Measurements from ENCODE around the gene C17orf113. TPM values are rescaled to one million over a fixed set of nuclear protein-coding genes. Genes with fewer than 3 reads are reported as not detected.
"Not testable (repeated sequence)": the region's sequence is repeated elsewhere in the genome, so short reads cannot be mapped to it uniquely, and the experiment has no call there.

The C17orf113 gene
- total RNA-seq, 1 experiment from 2014 or later, result 0.18 TPM

DNA sequence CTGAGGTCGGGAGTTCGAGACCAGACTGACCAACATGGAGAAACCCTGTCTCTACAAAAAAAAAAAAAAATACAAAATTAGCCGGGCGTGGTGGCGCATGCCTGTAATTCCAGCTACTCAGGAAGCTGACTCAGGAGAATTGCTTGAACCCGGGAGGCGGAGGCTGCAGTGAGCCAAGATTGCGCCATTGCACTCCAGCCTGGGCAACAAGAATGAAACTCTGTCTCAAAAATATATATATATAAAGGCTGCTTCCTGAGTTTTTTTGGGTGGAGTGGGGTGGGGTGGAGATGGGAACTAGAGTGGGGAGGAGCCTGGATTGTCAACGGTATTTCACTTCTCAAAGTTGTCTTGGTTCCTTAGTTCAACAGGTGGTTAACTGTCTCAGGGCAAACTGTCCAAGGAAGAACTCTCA lies 40.1 kb downstream of the C17orf113 start:
- peaks cover 36% of the 10 kb centered on the region for H3K36me3 ChIP-seq
- H3K27ac ChIP-seq; DNase-seq (ENCODE audit: low read depth in 1 of 2, low spot score in 2 of 2); H3K27me3 ChIP-seq (replicated peaks); H3K4me3 ChIP-seq; H3K4me1 ChIP-seq (replicated peaks); H3K9me3 ChIP-seq (replicated peaks): not testable (repeated sequence)

DNA sequence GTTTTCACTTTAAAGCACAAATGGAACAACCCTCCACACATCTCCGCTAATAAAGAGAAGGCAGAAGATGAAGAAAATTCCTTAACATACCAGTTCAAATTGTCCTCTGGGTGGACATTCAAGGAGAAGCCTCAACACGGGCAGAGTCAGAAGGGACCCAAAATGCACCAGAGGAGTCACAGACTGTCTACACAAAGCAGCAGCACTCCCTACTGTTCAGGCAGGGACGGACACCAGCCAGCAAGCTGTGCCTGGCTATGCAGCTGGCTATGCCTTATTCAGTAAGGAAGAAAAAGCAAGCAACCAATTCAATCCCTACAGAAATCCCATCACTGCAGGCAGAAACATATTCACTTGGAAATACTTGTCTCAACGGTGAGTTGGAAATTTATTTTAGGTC lies 41.2 kb downstream of the C17orf113 start:
- no peak overlapping the region for H3K27ac ChIP-seq
- DNase-seq (ENCODE audit: low read depth in 1 of 2, low spot score in 2 of 2), result no peak
- H3K4me3 ChIP-seq, result no peak overlapping the region
- no peaks in the 10 kb centered on the region for H3K27me3 ChIP-seq (replicated peaks)
- peaks cover 12% of the 10 kb centered on the region for H3K4me1 ChIP-seq (replicated peaks)
- 0 out of 2 replicates have a peak, but pooled peaks cover 2% of the 10 kb centered on the region for H3K9me3 ChIP-seq (replicated peaks)
- H3K36me3 ChIP-seq, result peaks cover 40% of the 10 kb centered on the region

DNA sequence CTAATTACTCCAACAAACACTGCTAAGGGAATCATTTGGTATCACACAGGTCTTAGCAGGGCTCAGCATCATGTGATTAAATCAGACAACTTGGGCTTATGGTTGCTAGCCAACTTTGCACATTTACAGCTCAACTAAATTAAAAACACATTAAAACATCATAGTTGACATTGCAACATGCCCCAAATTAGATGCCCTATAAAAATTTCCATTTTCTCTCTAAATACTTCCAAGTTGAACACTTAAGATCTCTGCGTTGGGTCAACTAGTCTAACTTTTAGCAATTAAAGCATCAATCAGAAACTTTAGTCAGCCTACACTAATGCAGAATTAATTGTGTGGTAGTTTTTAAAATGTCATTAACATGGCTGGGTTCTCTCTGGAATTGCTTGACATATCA lies 45.2 kb downstream of the C17orf113 start:
- Histone ChIP-seq H3K27ac (no peak overlapping the region), H3K9me3 (replicated peaks) (no peaks in the 10 kb centered on the region), H3K27me3 (replicated peaks) (no peaks in the 10 kb centered on the region), H3K4me1 (replicated peaks) (peaks cover 23% of the 10 kb centered on the region), H3K4me3 (no peak overlapping the region), H3K36me3 (peaks cover 61% of the 10 kb centered on the region)
- DNase-seq (ENCODE audit: low read depth in 1 of 2, low spot score in 2 of 2), result no peak

DNA sequence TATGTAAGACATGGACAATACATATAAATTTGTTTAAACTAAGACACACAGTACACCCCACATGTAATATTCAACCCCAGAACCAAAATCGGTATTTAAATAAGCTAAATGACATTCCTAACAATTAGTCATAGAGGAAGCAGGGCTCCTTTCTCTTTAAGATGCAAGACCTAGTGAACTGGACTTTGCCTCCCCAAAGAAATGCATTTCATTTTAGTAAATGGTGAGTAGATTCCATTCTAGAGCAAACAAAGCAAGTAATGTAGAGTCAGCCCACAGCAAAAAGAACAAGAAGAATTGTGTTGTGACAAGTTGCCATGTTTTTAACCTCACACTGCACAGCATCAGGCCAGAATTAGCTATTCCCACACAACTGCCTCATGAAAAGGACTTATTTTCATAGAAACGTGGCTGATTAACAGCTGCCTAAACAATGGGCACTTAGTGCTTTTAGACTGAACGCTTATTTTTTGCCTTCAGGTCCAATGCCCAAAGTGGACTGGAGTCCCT lies 47.6 kb downstream of the C17orf113 start:
- H3K4me1 ChIP-seq (replicated peaks), result peaks cover 23% of the 10 kb centered on the region
- H3K27ac ChIP-seq, result peak overlapping the region; percentile 62
- DNase-seq (ENCODE audit: low read depth in 1 of 2, low spot score in 2 of 2), result peak in 1 of 2 experiments; percentile 48
- no peaks in the 10 kb centered on the region for H3K9me3 ChIP-seq (replicated peaks)
- no peak overlapping the region for H3K4me3 ChIP-seq
- H3K36me3 ChIP-seq, result peaks cover 63% of the 10 kb centered on the region
- no peaks in the 10 kb centered on the region for H3K27me3 ChIP-seq (replicated peaks)

DNA sequence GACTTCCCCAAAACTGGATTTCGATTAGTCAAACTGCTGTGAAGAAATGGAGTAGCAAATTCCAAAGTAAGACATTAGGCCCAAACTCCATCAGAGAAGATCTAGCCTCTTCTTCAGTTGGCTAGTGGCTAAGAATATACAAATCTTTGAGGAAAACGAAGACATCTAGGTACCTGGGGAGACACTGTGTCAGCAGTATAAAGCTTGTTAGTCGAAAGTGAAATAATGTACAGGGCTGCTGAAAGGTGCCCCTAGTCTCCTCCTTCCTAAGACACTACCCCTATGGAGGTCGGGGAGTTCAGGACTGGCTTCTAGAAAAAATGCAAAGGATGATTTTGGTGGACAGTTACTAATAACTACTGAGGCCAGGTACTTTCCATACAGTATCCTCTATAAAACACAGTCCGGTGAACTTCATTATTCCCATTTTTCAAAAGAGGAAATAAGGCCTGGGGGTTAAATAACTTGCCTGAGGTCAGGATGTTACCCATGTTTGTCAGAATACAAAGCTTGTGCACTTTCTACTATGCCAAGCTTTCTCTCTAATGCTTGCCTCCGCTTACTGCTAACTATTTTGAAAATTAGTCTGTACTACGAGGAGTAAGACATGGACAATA lies 48.1 kb downstream of the C17orf113 start:
- Histone ChIP-seq H3K9me3 (replicated peaks) (no peaks in the 10 kb centered on the region), H3K4me3 (no peak overlapping the region), H3K4me1 (replicated peaks) (peaks cover 23% of the 10 kb centered on the region), H3K27me3 (replicated peaks) (no peaks in the 10 kb centered on the region), H3K27ac (peak overlapping the region; percentile 62), H3K36me3 (peaks cover 69% of the 10 kb centered on the region)
- no peak for DNase-seq (ENCODE audit: low read depth in 1 of 2, low spot score in 2 of 2)

DNA sequence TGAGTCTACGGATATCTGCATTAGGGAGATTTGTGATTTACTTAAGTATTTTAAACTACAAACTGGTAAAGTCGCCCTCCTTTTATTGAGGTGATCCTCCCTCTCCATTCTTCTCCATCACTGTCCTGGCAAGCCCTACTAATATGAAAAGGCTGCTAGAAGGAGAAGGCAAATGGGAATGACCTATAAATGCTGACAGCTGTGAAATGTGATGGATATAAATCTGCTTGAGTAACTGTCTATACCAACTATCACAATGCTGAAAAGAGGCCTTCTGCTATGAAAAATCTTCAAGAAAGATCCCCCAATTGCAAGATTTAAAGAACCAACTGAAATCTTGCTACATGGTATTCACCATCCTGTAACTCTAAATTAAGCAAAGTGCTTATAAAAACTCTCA lies 48.7 kb downstream of the C17orf113 start:
- H3K4me1 ChIP-seq (replicated peaks), result peaks cover 27% of the 10 kb centered on the region
- H3K27me3 ChIP-seq (replicated peaks), result no peaks in the 10 kb centered on the region
- peaks cover 74% of the 10 kb centered on the region for H3K36me3 ChIP-seq
- H3K27ac ChIP-seq, result peak overlapping the region; percentile 62; the same call in 1 of the 2 replicates
- no peaks in the 10 kb centered on the region for H3K9me3 ChIP-seq (replicated peaks)
- no peak for DNase-seq (ENCODE audit: low read depth in 1 of 2, low spot score in 2 of 2)
- no peak overlapping the region for H3K4me3 ChIP-seq

DNA sequence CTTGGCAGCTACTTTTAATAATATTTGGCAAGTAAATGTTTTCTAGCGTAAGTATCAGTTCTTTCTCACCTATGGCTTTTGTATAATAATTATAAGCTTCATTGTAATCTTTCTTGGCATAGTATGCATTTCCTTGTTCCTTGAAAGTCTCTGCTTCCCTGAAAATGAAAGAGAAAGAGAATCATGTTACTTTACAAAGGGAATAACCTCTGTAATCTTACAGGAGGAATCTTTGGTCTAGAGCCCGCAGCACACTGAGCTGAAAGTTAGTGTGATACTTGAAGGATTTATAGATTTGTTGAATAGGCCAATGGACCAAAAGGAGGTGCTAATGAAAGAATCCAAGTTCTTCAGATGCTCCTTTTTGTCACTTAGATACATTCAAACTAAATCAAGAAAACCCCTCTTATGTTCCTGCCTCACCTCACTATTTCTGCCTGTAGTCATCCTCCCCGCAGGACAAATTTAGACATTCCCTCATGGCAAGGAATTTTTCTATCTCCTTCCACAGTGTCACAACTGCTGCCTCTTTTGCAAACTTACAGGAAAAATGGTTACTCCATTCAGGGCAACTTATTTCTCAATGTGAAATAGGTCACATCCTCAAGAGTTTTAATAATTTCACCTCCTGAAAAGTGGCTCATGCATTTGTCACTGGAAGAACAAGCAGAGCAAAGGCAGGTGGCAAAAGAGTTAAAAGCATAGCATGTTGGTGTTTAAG lies 49.8 kb downstream of the C17orf113 start:
- H3K36me3 ChIP-seq, result peaks cover 86% of the 10 kb centered on the region
- no peak overlapping the region for H3K4me3 ChIP-seq
- no peak overlapping the region for H3K27ac ChIP-seq
- no peak for DNase-seq (ENCODE audit: low read depth in 1 of 2, low spot score in 2 of 2)
- H3K4me1 ChIP-seq (replicated peaks), result peaks cover 33% of the 10 kb centered on the region
- no peaks in the 10 kb centered on the region for H3K9me3 ChIP-seq (replicated peaks)
- no peaks in the 10 kb centered on the region for H3K27me3 ChIP-seq (replicated peaks)

DNA sequence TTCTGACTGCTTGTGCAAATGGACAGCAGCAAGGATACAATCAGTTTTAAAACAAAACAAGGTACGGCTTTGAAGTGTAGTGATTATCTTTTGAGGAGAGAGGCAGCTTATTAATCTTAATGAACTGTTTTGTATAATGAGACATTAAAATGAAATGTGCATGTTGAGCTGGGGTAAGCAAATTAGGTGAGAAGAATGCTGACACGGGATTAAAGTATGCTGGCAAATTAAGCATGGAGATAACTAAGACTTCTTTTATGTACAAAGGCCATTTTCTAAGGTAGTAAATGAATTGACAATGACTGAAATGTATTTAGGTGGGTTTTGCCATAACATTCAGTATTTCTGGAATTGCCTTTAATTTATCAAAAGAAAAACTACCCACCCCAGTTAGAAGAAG lies 51.9 kb downstream of the C17orf113 start:
- no peaks in the 10 kb centered on the region for H3K27me3 ChIP-seq (replicated peaks)
- H3K36me3 ChIP-seq, result peaks cover 93% of the 10 kb centered on the region
- H3K4me1 ChIP-seq (replicated peaks), result peaks cover 25% of the 10 kb centered on the region
- H3K4me3 ChIP-seq, result no peak overlapping the region
- no peaks in the 10 kb centered on the region for H3K9me3 ChIP-seq (replicated peaks)
- DNase-seq (ENCODE audit: low read depth in 1 of 2, low spot score in 2 of 2), result no peak
- H3K27ac ChIP-seq, result no peak overlapping the region

DNA sequence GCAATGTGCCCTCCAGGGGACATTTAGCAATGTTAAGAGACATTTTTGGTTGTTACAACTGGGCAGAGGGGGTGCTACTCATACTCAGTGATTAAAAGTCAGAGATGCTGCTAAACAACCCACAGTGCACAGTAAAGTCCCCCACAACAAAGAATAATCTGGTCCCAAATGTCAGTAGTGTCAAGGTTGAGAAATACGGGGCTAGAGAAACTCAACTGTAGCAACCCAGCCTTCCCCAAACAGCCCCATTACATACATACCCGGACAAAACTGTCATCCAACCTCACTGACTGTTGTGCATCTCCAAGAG lies 53.6 kb downstream of the C17orf113 start:
- no peak overlapping the region for H3K27ac ChIP-seq
- DNase-seq (ENCODE audit: low read depth in 1 of 2, low spot score in 2 of 2), result no peak
- H3K4me1 ChIP-seq (replicated peaks), result peaks cover 10% of the 10 kb centered on the region
- H3K36me3 ChIP-seq, result peaks cover 95% of the 10 kb centered on the region
- H3K27me3 ChIP-seq (replicated peaks), result no peaks in the 10 kb centered on the region
- no peak overlapping the region for H3K4me3 ChIP-seq
- no peaks in the 10 kb centered on the region for H3K9me3 ChIP-seq (replicated peaks)

DNA sequence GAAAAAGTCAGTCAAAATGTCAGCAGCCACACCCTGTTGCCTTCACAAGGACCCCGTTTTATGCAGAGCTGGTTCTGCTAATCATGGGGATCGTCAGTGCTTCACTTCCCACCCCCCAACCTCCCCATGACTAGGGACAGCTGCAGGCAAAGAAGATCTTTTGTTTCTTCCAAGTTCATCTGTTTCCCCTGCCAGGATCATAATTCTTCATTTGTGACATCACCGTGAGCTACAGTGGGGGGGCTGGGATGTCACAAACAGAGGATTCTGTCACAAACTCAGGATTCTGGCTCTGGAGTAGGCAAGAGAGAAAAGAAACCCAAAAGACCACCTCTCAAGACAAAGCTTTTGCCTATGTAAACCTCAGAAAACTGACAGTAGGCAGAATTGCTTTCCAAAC lies 57.8 kb downstream of the C17orf113 start:
- Histone ChIP-seq H3K9me3 (replicated peaks) (no peaks in the 10 kb centered on the region), H3K4me1 (replicated peaks) (peaks cover 10% of the 10 kb centered on the region), H3K27ac (no peak overlapping the region), H3K27me3 (replicated peaks) (no peaks in the 10 kb centered on the region), H3K4me3 (no peak overlapping the region), H3K36me3 (peaks cover 99% of the 10 kb centered on the region)
- no peak for DNase-seq (ENCODE audit: low read depth in 1 of 2, low spot score in 2 of 2)

DNA sequence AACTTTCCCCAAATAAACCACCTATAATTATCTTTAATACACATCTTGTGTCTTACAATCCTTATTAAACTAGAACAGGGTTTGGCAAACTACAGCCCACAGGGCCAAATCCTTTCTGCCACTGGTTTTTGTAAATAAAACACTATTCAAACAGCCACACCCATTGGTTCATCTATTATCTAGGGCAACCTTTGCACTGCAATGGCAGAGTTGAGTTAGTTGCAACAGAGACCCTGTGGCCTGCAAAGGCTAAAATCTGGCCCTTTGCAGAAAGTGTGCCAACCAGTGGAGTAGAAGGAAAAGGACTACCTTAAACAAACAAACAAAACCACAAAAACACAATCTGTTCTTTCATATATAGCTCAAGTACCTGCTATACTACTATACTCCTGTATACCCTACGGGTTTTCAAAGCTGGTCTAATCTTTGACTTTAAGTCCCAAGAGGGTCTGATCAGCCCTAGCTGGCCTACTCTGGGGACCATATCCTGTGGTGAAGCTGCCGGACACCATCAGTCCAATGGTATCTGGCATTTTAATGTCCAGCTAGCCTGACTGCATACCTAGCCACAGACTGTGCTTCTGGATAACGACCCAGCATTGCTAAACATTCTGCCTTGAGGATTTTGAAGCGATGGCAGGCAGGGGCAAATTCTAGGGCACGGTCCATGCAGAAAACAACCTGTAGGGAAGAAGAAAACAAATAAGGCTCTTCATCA lies 60.5 kb downstream of the C17orf113 start:
- no peak overlapping the region for H3K27ac ChIP-seq
- DNase-seq (ENCODE audit: low read depth in 1 of 2, low spot score in 2 of 2), result no peak
- H3K9me3 ChIP-seq (replicated peaks), result no peaks in the 10 kb centered on the region
- H3K27me3 ChIP-seq (replicated peaks), result no peaks in the 10 kb centered on the region
- peaks cover 94% of the 10 kb centered on the region for H3K36me3 ChIP-seq
- no peak overlapping the region for H3K4me3 ChIP-seq
- H3K4me1 ChIP-seq (replicated peaks), result no peaks in the 10 kb centered on the region

DNA sequence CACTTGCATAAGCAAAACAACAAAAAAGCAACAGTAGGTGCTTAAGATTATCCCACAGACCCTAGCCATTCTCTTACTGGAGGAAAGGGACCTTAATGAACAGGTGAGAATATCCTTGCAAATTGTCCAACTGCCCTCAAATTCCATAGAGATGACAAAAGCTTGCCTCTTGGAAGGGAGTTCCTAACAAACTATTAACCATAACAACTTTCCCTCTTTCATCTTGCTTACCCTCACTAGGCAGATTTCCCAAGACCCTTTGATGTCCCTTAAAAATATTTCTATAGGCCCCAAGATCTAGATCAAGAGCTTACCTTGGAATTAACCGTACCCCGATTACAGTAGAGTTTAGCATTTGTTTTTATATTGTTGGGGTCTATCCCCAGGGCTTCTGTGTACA lies 62.0 kb downstream of the C17orf113 start:
- DNase-seq (ENCODE audit: low read depth in 1 of 2, low spot score in 2 of 2), result no peak
- H3K9me3 ChIP-seq (replicated peaks), result no peaks in the 10 kb centered on the region
- peaks cover 88% of the 10 kb centered on the region for H3K36me3 ChIP-seq
- no peak overlapping the region for H3K27ac ChIP-seq
- H3K27me3 ChIP-seq (replicated peaks), result no peaks in the 10 kb centered on the region
- H3K4me3 ChIP-seq, result no peak overlapping the region
- no peaks in the 10 kb centered on the region for H3K4me1 ChIP-seq (replicated peaks)

Measured in SJSA1 (cell line).